Measurements from ENCODE around the gene KRTAP3-3.

DNA sequence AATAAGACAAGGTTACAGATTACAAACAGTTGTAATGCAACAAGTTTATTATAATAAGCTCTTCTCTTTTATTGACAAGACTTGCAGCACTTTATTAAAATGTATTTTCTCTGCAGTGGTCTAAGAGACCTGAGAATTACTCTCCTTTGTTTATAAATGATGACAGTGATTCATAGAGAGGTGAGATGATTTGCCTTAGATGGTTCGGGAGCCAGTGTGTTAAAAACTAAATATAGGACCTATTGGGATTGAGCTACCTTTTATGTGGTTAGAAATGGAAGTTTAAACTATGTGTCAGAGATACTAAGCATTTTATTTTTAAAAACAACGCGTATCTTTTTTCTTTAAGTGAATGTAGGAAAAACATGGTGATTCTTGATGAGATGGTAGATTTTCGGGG lies 2.9 kb upstream of the KRTAP3-3 start:
- TF ChIP-seq TEAD4 (CRISPR knock-in tag; IDR thresholded peaks at IDR 0.05) = no peak
- TF ChIP-seq TCF7 (CRISPR knock-in tag; IDR thresholded peaks at IDR 0.05; ENCODE audit: low read depth) = no peak
- TF ChIP-seq ETV6 (CRISPR knock-in tag; IDR thresholded peaks at IDR 0.05) = no peak

Measured in WTC11 (cell line).